GM19452 (cell line): Measurements from ENCODE around the gene EIF4EBP3.

Experiments
- ATAC-seq: cut with Tn5 transposase; IDR thresholded peaks from one replicate; pipeline ENCODE4 v1.9.1; 2021; ENCODE audit not compliant: unreplicated experiment

Gene EIF4EBP3

DNA sequence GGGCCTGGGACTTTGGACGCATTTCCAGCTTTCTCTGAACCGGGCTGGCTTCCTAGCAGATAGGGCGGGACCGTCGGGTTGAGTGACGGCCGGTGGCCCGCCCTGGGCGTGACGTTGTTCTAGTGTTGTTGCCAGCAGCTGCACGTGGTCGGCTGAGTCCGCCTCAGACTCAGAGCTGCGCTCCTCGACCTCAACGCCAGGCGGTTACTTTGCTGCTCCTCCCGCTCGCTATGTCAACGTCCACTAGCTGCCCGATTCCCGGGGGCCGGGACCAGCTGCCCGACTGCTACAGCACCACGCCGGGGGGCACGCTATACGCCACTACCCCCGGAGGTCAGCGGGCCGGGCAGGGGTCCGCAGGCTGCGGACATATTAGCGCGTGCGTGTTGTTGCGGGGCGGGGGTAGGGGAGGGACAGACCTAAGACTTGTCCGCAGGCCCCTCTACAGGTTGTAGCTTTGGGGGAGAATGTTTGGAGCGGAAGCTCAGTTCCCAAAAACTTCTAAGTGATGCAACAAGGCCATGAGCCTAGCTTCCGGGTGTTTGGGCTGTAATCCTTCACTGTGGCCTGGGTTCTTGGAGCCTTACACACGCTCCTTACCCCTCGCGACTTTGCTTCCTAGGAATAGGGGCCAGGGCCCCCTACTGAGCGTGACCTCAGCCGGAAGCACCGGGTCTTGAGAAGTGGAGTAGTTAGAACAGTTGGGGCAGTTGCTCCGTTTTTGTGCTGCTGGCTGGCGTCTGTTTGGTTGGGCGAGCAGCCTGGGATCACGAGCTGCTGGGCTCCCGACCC is at the start of gene EIF4EBP3:
EIF4EBP3 (plus strand) TSS at position 155 of the 792 bp plus-strand sequence; CDS start at position 231, 76 bp downstream.
- peak; percentile 98 for ATAC-seq

DNA sequence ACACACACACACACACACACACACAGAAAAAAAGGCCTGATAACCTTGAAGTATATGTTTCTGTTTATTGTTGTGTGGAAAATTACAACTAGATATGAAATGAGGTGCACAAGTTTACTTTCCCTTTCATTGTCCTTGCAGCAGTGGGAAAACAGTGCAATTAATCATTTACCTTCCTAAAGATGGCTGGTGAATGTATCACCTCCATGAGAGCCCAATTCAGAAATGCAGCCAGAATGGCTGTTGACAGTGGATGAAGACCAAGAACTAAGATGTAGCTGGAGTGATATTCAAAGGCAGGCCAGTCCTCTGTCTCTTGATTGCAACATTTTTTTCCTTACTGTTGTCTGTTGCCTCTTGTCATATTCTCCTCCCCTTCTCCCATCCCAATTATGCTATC is 49.6 kb upstream of the EIF4EBP3 start:
- no peak for ATAC-seq

DNA sequence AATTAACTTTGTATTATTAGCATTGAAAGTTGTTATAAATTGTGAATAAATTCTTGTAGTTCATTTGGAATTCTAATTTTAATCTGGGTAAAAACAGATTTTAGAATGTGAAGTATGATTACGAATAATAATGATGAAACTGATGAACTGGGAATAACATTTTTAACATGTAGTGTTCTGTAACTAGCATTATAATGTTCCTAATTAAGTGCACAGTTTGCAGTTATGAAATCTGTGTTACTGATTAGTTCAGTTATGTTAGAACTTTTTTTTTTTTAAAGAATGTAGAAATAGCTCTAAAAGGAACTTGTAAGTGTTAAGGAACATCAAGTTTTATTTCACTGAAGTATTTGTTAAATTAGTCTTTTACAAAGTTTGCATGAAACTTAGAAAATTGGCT is 48.9 kb upstream of the EIF4EBP3 start:
- no peak for ATAC-seq

DNA sequence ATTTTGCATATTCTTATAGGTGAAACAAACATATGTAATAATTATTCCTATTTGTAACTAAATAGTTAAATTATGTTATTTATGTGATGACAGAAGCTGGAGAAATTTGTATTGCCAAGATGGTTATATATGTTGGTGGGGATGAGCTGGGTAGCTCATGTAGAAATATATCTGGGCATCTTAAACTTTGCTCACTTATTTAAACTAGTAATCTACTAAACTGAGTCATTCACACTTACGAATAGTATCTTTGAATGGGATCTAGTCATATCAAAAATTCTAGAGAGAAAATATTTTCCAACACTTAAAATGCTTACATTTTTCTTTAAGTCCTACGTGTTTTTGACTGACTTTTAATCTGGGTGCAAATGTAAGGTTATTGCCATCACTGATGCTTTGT is 44.6 kb upstream of the EIF4EBP3 start:
- ATAC-seq: no peak

DNA sequence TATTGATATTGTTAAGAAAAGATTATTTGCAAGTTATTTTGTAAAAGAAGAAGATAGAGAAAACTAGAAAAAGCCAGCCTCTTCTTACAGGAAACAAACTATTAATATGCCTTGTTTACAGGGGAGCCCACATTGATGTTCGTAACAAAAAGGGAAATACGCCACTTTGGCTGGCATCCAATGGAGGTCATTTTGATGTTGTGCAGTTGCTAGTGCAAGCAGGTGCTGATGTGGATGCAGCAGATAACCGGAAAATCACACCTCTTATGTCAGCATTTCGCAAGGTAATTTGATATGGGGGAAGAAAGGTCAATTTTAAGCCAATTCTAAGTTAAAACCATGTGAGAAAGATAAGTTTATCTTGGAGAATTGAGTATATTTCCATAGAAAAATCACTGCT is 37.6 kb upstream of the EIF4EBP3 start:
- no peak for ATAC-seq

DNA sequence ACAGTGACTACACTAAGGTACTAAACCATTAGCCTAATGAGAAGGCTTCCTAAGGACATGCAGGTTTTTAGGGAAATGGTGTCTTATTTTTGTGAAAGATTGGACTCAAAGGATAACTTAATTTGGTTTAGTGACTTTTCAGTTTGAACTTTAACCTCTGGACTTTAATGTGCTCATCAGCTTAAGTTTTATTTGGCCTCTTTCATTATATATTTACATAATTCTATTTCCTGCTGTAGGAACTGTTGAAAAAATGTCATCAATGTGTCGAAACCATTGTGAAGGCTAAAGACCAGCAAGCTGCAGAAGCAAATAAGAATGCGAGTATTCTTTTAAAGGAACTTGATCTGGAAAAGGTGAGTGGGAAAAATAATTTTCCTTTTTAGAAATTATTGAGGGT is 34.3 kb upstream of the EIF4EBP3 start:
- no peak for ATAC-seq

DNA sequence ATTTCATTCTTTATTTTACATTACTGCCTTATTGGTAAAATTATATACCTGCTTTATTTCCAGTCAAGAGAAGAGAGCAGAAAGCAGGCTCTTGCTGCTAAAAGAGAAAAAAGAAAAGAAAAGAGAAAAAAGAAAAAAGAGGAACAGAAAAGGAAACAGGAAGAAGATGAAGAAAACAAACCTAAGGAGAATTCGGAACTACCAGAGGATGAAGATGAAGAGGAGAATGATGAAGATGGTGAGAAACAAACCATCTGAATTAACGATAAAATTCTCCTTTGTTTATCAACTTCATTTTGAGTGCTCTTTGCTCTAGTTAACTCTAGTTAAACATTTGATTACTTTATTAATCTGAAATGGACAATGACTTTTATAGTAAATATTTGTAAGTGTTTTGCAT is 23.5 kb upstream of the EIF4EBP3 start:
- no peak for ATAC-seq

DNA sequence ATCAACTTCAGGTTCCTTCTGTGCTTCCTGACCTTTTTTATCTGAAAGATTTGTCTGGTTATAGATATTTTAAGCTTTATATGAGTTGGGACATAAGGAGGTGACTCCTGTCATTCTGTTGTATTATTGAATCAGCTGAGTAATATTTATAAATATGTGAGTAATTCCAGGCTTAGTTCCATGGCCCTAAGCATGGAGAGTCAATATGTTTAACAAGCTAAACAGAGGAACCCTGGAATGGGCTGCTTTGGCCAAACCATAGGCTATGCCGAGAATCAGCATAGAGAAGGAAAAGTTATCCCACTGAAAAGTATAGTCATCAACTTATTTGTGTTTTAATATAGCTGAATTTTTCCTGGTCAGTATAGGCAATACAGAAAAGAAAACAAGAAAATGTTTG is 7.2 kb upstream of the EIF4EBP3 start:
- ATAC-seq: no peak

DNA sequence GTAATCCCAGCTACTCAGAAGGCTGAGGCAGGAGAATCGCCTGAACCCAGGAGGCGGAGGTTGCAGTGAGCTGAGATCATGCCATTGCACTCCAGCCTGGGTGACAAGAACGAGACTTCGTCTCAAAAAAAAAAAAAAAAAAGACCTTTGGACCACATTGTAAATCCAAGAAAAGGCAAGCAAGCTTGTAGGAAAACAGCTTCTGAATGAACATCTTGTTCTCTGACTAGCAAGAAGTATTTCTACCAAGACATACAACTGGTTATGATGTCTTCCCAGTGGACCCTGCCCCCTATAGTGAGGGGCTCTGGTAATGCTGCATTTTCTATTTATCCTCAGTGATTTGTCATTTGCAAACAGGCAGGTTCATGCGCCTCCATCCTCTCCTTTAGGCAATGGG is 4.5 kb upstream of the EIF4EBP3 start:
- no peak for ATAC-seq

DNA sequence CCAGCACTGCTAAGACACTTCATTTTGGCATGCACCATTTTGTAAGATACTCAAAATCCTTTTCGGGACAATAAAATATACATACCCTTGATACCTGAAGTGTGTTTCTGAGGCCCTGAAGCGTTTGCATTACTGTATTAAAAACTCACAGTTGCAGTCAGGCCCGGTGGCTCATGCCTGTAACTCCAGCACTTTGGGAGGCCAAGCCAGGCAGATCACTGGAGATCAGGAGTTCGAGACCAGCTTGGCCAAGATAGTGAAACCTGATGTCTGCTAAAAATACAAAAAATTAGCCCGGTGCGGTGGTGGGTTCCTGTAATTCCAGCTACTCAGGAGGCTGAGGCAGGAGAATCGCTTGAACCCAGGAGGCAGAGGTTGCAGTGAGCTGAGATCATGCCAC is 2.5 kb upstream of the EIF4EBP3 start:
- ATAC-seq: no peak

DNA sequence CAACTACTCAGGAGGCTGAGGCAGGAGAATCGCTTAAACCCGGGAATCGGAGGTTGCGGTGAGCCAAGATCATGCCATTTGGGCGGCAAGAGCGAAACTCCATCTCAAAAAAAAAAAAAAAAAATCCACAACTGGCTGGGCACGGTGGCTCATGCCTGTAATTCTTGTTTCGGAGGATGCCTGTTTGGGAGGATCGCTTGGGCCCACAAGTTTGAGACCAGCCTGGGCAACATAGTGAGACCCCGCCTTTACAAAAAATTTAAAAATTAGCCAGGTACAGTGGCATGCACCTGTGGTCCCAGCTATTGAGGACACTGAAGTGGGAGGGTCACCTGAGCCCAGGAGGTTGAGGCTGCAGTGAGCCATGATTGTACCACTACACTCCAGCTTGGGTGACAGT is 1.9 kb upstream of the EIF4EBP3 start:
- ATAC-seq: no peak

DNA sequence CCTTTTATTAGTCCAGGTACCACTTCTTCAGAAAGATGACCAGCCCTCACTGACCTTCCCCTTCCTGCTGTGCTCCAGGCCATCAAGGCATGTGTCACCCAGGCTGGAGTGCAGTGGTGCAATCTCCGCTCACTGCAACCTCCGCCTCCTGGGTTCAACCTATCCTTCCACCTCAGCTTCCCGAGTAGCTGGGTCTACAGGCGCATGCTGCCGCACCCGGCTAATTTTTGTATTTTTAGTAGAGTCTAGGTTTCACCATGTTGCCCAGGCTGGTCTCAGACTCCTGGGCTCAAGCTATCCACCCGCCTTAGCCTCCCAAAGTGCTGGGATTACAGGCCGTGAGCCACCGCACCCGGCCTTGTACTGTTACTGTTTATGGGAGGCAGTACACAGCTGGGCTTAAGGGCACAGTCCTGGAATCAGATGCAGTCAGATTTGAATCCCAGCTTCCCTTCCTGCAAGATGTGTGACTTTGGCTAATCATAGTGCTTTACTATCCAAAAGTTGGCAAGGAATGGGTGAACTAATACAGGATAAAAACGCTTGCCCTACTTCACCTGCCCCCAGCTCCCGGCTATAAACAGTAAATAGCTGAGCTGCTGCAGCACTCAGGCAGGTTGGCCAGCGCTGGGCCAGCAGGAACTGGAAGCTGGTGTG is 483 bp upstream of the EIF4EBP3 start:
- no peak for ATAC-seq

DNA sequence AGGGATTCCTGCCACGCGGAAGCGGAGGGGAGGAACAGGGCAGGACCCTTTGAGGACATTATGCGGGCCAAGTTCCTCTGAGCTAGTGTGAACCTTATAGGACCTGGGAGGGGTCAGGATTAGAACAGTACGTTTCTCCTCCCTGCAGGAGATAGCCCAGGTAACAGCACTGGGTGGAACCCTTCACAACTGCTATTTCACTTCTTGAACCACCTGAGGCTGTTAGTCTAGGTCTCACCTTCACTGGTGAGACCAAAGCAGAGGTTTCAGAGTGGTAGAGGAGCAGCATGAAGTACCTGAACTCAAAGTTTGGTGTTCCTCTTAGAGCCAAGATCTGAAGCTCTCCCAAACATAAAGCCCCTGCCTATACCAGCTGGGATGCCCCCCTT is 832 bp downstream of the EIF4EBP3 start:
- ATAC-seq: no peak

DNA sequence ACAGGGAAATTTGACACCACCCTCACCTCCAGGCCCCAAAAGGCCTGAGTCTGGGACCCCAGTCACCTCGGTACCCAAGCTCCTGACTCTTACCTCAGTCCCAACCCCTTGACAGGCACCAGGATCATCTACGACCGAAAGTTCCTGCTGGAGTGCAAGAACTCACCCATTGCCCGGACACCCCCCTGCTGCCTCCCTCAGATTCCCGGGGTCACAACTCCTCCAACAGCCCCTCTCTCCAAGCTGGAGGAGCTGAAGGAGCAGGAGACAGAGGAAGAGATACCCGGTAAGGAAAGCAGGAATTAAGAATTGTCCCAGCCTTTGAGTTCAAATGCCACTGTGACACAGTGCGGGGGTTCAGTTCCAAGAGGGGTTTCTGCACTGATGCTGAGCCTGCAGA is 1.3 kb downstream of the EIF4EBP3 start:
- no peak for ATAC-seq

DNA sequence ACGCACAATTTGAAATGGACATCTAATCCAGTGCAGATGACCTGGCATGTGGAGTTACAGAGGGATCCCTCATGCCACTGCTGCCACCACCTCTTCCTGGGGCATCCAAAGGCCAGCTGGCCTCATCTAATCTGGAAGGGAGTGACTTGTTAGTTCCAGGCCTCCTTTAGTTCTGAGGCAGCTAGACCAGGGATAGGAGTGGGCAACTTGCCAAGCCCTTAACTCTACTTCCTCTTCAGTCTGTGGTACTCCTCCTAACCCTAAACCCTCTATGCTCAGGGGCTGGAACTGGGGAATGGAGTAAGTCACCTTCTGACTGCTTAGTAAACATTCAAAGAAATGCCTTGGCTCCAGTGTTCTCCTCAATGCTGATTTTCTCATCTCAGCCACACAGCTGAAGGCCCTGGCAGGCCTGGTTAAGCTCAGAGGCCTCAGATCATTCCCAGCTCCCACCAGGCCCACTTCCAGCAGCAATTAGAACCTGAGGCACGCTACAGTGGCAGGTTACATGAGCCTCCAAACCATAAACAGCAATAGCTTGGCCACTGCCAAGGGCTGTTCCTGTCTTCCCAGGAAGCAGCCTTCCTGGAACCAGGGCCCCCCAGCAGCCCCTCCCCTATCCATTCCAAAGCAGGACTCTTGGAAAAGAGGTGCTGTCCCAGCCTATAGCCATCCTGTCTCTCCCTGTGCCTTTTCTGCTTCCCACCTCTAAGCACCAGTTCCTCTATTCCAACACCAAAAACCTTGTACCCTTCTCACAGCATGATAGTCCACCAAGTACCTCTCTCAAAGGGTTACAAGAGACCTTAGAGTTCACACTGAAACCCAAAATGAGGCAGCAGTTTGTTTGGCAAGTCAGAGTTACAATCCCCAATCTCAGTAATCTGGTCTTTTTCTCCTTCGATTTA is 2.0 kb downstream of the EIF4EBP3 start:
- no peak for ATAC-seq

DNA sequence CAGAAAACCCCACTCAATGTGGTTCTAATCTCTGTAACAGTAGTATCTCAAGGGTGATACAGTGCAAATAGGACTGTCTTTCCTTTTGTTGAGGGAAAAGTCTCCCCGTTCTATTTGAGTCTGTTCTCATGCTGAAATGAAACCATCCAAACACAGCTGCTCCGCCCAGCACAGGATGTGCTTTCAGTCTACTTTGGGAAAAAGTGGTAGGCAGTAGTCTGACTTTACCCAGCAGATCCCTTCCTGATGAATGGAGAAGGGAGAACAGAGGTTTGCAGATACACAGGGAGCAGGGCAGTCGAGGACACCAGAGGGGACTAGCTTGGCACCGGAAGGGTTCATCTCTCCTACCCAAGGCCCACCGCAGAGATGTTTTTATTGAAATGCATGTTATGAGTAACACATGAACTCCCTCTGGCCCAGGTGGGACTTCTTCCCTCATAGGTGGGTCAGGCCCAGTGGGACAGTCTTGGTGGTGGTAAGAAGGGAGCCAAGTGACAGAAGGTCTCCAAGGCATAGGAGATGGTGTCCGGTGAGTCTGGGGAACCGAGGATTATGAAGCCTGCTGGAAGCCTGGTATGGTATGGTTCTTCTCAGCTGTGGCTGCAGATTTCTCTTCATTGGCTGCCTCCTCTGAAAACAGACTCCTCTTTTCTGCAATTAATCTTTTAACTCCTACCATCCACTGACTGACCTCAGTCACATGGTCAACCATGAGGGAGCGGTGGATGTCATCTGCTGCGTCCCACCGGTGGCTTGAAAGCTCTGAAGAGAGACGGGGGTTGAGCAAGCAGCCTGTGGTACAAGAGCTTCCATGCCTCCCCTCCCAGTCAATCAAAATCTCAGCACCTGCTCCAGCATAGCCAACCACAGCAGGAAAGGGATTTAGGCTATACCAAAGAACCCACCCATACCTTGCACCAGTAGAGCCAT is 3.0 kb downstream of the EIF4EBP3 start:
- ATAC-seq: no peak

DNA sequence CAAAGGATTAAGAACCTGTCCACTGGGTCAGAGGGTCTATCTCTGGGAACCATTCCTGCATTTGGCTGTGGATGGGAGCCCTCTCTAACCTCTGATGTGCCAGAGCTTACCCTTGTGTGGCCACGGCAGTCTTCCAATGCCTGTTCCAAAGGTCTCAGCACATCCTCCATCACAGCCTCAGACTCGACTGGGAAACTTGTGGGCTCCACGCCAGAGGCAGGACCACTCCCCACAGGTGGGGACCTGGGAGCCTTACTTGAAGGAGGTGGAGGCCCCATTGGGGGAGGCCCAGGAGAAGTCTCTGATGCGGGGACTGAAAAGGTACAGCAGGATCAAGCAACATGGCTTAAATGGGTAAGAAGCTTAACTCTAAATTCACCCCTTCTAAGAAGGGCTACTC is 4.4 kb downstream of the EIF4EBP3 start:
- no peak for ATAC-seq

DNA sequence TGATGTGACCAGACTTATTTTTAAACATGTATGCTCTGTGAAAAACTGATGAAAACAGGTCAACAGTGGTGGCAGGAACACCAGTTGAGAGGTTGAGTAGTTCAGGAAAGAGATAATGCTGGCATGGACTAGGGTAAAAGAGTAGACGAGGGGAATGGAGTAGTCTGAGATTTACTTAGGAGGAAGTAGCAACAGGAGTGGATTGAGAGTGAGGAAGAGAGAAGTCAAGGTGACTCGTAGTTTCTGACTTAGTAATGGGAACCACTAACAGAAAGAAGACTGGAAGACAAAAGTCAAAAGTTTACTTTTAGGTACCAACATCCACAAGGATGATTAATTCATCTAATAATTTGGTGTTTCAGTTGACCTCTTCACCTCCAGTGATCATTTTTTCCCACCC is 6.2 kb downstream of the EIF4EBP3 start:
- no peak for ATAC-seq

DNA sequence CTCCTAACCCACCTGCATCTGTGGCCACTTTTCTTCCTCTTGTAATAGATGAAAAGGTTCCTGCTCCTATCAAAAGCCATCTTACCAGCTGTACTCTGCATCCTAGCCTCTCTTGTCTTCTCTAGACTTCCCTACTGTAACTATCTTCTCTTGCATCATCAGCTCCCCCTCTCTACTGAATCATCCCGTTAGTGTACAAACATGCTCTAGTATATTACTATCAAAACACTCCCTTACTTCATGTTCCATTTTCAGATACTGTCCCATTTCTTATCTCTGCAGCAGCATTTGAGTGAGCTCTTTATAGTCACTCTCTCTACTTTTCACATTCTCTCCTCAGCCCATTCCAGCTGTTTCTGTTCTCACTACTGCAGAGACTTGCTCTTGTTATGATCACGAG is 7.0 kb downstream of the EIF4EBP3 start:
- ATAC-seq: no peak

DNA sequence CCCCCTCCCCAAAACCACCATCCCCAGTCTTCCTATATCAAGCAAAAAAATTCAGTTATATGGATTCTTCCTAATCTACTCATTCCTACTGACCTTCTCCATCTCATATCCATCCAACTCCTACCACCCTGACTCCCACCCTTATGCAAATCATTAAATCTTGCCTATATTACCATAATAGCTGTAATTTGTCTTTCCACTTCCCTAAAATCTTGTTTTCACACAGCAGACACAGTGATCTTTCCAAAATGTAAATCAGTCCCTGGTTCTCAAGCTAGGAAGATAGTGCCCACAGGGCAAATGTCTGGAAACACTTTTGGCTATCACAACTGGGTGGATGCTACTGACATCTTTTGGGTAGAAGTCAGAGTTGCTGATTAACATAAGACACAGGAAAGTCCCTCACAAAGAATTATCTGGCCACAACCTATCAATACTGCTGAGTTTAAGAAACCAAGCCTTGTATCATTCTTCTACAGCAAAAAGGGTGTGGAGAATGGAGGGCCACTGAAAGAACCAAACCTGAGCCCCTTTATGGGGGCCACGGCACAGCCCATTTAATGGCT is 8.4 kb downstream of the EIF4EBP3 start:
- no peak for ATAC-seq
